HG02678 (cell line): ENCODE data around the gene MLEC.
A peak's percentile ranks its signal among the peaks of the same experiment; 100 is the strongest.

Source experiments
- ATAC-seq: cut with Tn5 transposase; IDR thresholded peaks from one replicate; pipeline ENCODE4 v1.9.1; 2021; ENCODE audit warnings: mild to moderate bottlenecking, moderate library complexity; ENCODE audit not compliant: unreplicated experiment

The MLEC gene

GRCh38 chr12:120686690-120687577, at the start of gene MLEC:
MLEC (plus strand) TSS chr12:120687149; CDS start chr12:120687297, 148 bp downstream.
- peak; percentile 65 for ATAC-seq

- peak; percentile 66 for ATAC-seq
Measured at GRCh38 chr12:120639771-120640721, 46.9 kb upstream of the MLEC start, which contains the start of gene CABP1. CABP1 (plus strand) TSS chr12:120640626; CDS start chr12:120640686, 60 bp downstream.

- ATAC-seq, result peak; percentile 49
Measured at GRCh38 chr12:120640861-120641833, 45.8 kb upstream of the MLEC start.

- no peak for ATAC-seq
Measured at GRCh38 chr12:120642121-120642520, 44.8 kb upstream of the MLEC start.

- ATAC-seq, result no peak
Measured at GRCh38 chr12:120642826-120643225, 44.1 kb upstream of the MLEC start.

- ATAC-seq, result no peak
Measured at GRCh38 chr12:120643574-120643973, 43.4 kb upstream of the MLEC start.

- no peak for ATAC-seq
Measured at GRCh38 chr12:120646044-120646443, 40.9 kb upstream of the MLEC start.

GRCh38 chr12:120647375-120647755, 39.6 kb upstream of the MLEC start:
- ATAC-seq, result no peak

- ATAC-seq, result no peak
Measured at GRCh38 chr12:120649442-120650232, 37.3 kb upstream of the MLEC start.

- no peak for ATAC-seq
Measured at GRCh38 chr12:120650233-120650690, 36.7 kb upstream of the MLEC start.

GRCh38 chr12:120651821-120652220, 35.1 kb upstream of the MLEC start:
- no peak for ATAC-seq

- ATAC-seq, result no peak
Measured at GRCh38 chr12:120652656-120653435, 34.1 kb upstream of the MLEC start.

- ATAC-seq, result no peak
Measured at GRCh38 chr12:120653611-120654010, 33.3 kb upstream of the MLEC start.

GRCh38 chr12:120654656-120655055, 32.3 kb upstream of the MLEC start:
- ATAC-seq, result no peak

- no peak for ATAC-seq
Measured at GRCh38 chr12:120656008-120656407, 30.9 kb upstream of the MLEC start.

- ATAC-seq, result no peak
Measured at GRCh38 chr12:120658286-120659150, 28.4 kb upstream of the MLEC start.

GRCh38 chr12:120659151-120659525, 27.8 kb upstream of the MLEC start:
- ATAC-seq, result no peak

- no peak for ATAC-seq
Measured at GRCh38 chr12:120661432-120661831, 25.5 kb upstream of the MLEC start.
